MM.1S (cell line): ENCODE data around the gene RFC1.

ENCODE experiments used
- DNase-seq: peaks from one replicate; pipeline ENCODE4 v3.0.0-alpha.2; 2015
- H2AFZ ChIP-seq: fragments of 300-600 bp; sonication (generic); 2 replicates; pipeline ENCODE4 v1.6.0; 2016; ENCODE audit warnings: antibody characterized with exemption, low read length
- H3F3A ChIP-seq: fragments of 300-600 bp; sonication (generic); 2 replicates; pipeline ENCODE4 v1.6.1; 2016; ENCODE audit warnings: mild to moderate bottlenecking, antibody characterized with exemption, low read length, moderate library complexity, mixed read lengths; ENCODE audit not compliant: insufficient read depth
- H3K27ac ChIP-seq: fragments of 300-600 bp; sonication (generic); 2 replicates; pipeline ENCODE4 v1.5.1; 2016; ENCODE audit warnings: mild to moderate bottlenecking, low read length
- H3K27me3 ChIP-seq: fragments of 300-600 bp; sonication (generic); replicated peaks from 2 replicates; pipeline ENCODE4 v1.6.0; 2016; ENCODE audit warnings: low read length; ENCODE audit not compliant: insufficient read depth
- H3K36me3 ChIP-seq: fragments of 300-600 bp; sonication (generic); replicated peaks from 2 replicates; pipeline ENCODE4 v1.6.1; 2016; ENCODE audit warnings: mild to moderate bottlenecking, low read length, mixed read lengths; ENCODE audit not compliant: insufficient read depth
- H3K4me1 ChIP-seq: fragments of 300-600 bp; sonication (generic); 2 replicates; pipeline ENCODE4 v1.6.1; 2016; ENCODE audit warnings: low read length, mixed read lengths
- H3K4me2 ChIP-seq: fragments of 300-600 bp; sonication (generic); 2 replicates; pipeline ENCODE4 v1.6.0; 2016; ENCODE audit warnings: low read depth, low read length
- H3K4me3 ChIP-seq: fragments of 300-600 bp; sonication (generic); 2 replicates; pipeline ENCODE4 v1.5.1; 2016; ENCODE audit warnings: low read length, mixed read lengths
- H3K79me2 ChIP-seq: fragments of 300-600 bp; sonication (generic); 2 replicates; pipeline ENCODE4 v1.6.1; 2016; ENCODE audit warnings: mixed run types, low read length, mixed read lengths
- H3K9ac ChIP-seq: fragments of 300-600 bp; sonication (generic); 2 replicates; pipeline ENCODE4 v1.6.1; 2016; ENCODE audit warnings: low read length, mixed read lengths
- H3K9me2 ChIP-seq: fragments of 300-600 bp; sonication (generic); replicated peaks from 2 replicates; pipeline ENCODE4 v1.6.1; 2016; ENCODE audit warnings: mild to moderate bottlenecking, low read length, mixed read lengths; ENCODE audit not compliant: insufficient read depth
- H3K9me3 ChIP-seq: fragments of 300-600 bp; sonication (generic); replicated peaks from 2 replicates; pipeline ENCODE4 v1.6.1; 2016; ENCODE audit warnings: mild to moderate bottlenecking, low read length, mixed read lengths; ENCODE audit not compliant: insufficient read depth
- H4K20me1 ChIP-seq: fragments of 300-600 bp; sonication (generic); 2 replicates; pipeline ENCODE4 v1.6.1; 2016; ENCODE audit warnings: mild to moderate bottlenecking, low read length, moderate library complexity, mixed read lengths; ENCODE audit not compliant: insufficient read depth
- EZH2 ChIP-seq: fragments of 300-600 bp; sonication (generic); optimal IDR thresholded peaks from 2 replicates; pipeline ENCODE3; 2017; ENCODE audit warnings: low read depth, mild to moderate bottlenecking, antibody characterized with exemption, low read length, mixed read lengths
- EZH2phosphoT487 ChIP-seq: fragments of 300-600 bp; sonication (generic); IDR thresholded peaks from 2 replicates; pipeline ENCODE4 v1.6.1; 2018; ENCODE audit warnings: antibody characterized with exemption, low read length
- TF ChIP-seq, protein P1 (sequence below): fragments of 300-600 bp; sonication (generic); IDR thresholded peaks from 2 replicates; pipeline ENCODE4 v1.5.1; 2016; ENCODE audit warnings: antibody characterized with exemption, low read length, mixed read lengths

RFC1 gene

DNA sequence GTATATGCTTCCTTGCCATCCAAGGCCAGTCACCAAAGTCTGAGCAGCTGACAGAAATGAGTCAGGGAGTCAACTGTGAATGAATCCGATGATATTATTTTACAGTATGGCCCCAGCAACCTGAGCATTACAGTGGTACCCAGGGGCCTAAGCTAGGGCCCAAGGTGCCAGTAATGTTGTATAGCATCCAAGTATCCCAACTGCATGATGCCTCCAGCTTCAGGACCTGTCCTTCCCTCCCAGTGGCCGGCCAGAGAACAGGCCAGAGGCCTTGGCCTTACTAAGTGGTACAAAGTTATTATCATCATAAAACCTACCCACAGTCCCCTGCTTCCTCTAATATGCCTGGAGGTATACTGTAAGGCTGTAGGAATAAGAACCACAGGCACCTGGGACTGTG lies 79.9 kb downstream of the RFC1 start:
- Histone ChIP-seq H3K79me2 (no peaks in the 10 kb centered on the region), H3F3A (no peaks in the 10 kb centered on the region), H3K9me3 (no peaks in the 10 kb centered on the region), H3K27me3 (no peaks in the 10 kb centered on the region), H3K4me1 (no peaks in the 10 kb centered on the region), H3K9ac (no peak overlapping the region), H3K4me2 (no peak overlapping the region), H3K4me3 (no peak overlapping the region), H4K20me1 (no peaks in the 10 kb centered on the region), H3K9me2 (no peaks in the 10 kb centered on the region), H3K36me3 (peaks cover 9% of the 10 kb centered on the region; the same call in 1 of the 2 replicates), H2AFZ (no peak overlapping the region), H3K27ac (no peak overlapping the region)
- TF ChIP-seq EZH2 (no peak), EZH2phosphoT487 (no peak)
- TF ChIP-seq, protein P1, sequence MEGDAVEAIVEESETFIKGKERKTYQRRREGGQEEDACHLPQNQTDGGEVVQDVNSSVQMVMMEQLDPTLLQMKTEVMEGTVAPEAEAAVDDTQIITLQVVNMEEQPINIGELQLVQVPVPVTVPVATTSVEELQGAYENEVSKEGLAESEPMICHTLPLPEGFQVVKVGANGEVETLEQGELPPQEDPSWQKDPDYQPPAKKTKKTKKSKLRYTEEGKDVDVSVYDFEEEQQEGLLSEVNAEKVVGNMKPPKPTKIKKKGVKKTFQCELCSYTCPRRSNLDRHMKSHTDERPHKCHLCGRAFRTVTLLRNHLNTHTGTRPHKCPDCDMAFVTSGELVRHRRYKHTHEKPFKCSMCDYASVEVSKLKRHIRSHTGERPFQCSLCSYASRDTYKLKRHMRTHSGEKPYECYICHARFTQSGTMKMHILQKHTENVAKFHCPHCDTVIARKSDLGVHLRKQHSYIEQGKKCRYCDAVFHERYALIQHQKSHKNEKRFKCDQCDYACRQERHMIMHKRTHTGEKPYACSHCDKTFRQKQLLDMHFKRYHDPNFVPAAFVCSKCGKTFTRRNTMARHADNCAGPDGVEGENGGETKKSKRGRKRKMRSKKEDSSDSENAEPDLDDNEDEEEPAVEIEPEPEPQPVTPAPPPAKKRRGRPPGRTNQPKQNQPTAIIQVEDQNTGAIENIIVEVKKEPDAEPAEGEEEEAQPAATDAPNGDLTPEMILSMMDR, result no peak
- no peak for DNase-seq

DNA sequence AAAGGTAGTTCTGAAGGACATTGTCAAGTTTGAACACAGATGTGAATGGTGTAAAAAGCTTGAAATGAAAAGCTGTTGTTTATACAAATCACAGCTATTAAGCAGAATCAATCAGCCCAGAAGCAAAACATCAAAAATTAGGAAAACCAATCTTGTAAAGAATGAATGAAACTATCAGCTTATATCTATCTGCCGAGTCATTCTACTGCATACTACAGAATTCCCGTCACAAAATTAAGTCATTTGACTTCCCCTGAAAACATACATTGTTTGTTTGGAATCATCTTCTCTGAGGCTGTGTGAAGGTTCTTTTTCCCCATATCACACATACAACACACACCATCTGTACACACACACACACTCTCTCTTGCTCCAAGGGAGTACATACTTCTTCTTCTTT lies 80.3 kb downstream of the RFC1 start:
- Histone ChIP-seq H3K27me3 (no peaks in the 10 kb centered on the region), H4K20me1 (no peaks in the 10 kb centered on the region), H3K27ac (no peak overlapping the region), H3K4me1 (no peaks in the 10 kb centered on the region), H3K9me3 (no peaks in the 10 kb centered on the region), H3F3A (no peaks in the 10 kb centered on the region), H3K4me2 (no peak overlapping the region), H3K9ac (no peak overlapping the region), H3K79me2 (no peaks in the 10 kb centered on the region), H3K4me3 (no peak overlapping the region), H2AFZ (no peak overlapping the region), H3K9me2 (no peaks in the 10 kb centered on the region), H3K36me3 (peaks cover 8% of the 10 kb centered on the region; the same call in 1 of the 2 replicates)
- no peak for DNase-seq
- TF ChIP-seq, protein P1, result no peak
- TF ChIP-seq EZH2phosphoT487, result no peak
- no peak for TF ChIP-seq EZH2

DNA sequence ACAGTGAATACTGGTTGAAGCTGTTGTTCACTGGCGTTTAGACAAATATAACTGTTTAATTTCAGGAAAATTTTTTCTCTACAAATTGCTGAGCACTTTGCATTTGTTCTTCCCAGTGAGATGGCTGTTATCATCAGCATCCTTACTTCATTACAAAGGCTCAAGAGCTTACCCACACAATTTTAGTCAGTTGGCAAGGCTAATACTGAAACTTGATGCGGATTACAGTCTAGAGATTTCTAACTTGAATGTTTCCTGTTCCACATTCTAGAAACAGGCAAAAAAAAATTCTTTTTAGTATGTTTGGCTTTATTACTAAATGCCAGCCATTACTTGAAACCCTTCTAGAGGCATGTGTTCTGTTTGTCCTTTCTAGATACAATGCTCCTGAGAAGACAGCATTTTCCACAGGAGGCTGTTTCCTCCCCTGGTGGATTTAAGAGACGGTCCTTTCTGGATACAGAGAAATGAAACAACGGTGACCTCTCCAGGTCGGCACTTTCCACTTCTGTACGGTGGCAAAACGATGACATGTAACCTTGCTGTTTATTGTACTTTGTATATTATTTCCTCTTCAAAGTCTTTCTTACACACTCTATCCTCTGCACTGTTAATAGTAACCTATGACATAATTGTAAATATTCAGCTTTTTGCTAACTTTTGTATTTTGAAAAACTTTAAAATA lies 80.9 kb downstream of the RFC1 start:
- Histone ChIP-seq H3K27ac (no peak overlapping the region), H3K9me2 (no peaks in the 10 kb centered on the region), H3K4me2 (no peak overlapping the region), H3K79me2 (no peaks in the 10 kb centered on the region), H3F3A (no peaks in the 10 kb centered on the region), H3K9ac (no peak overlapping the region), H3K27me3 (no peaks in the 10 kb centered on the region), H3K4me3 (no peak overlapping the region), H4K20me1 (no peaks in the 10 kb centered on the region), H3K9me3 (no peaks in the 10 kb centered on the region), H3K36me3 (peaks cover 8% of the 10 kb centered on the region; the same call in 1 of the 2 replicates), H3K4me1 (no peaks in the 10 kb centered on the region), H2AFZ (no peak overlapping the region)
- no peak for DNase-seq
- TF ChIP-seq, protein P1, result no peak
- TF ChIP-seq EZH2 (no peak), EZH2phosphoT487 (no peak)
